ENCODE results near the gene LARP1B. TPM values are rescaled to one million over a fixed set of nuclear protein-coding genes. Genes with fewer than 3 reads are reported as not detected.
A peak's percentile ranks its signal among the peaks of the same experiment; 100 is the strongest.

LARP1B gene
- total RNA-seq, 1 donor = 27.9 TPM

- TF ChIP-seq, protein P1, sequence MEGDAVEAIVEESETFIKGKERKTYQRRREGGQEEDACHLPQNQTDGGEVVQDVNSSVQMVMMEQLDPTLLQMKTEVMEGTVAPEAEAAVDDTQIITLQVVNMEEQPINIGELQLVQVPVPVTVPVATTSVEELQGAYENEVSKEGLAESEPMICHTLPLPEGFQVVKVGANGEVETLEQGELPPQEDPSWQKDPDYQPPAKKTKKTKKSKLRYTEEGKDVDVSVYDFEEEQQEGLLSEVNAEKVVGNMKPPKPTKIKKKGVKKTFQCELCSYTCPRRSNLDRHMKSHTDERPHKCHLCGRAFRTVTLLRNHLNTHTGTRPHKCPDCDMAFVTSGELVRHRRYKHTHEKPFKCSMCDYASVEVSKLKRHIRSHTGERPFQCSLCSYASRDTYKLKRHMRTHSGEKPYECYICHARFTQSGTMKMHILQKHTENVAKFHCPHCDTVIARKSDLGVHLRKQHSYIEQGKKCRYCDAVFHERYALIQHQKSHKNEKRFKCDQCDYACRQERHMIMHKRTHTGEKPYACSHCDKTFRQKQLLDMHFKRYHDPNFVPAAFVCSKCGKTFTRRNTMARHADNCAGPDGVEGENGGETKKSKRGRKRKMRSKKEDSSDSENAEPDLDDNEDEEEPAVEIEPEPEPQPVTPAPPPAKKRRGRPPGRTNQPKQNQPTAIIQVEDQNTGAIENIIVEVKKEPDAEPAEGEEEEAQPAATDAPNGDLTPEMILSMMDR (IDR thresholded peaks at IDR 0.05; ENCODE audit: extremely low read depth, low read depth, low read length) = no peak
- Histone ChIP-seq H4K20me1 (ENCODE audit: insufficient read depth, low read length) (no peaks in the 10 kb centered on the region), H3K27ac (ENCODE audit: low read depth, low read length) (no peak overlapping the region), H3K36me3 (ENCODE audit: insufficient read depth, low read length) (no peaks in the 10 kb centered on the region), H3K9me3 (ENCODE audit: low read depth, low read length) (no peaks in the 10 kb centered on the region), H3K79me2 (ENCODE audit: insufficient read depth, low read length) (no peaks in the 10 kb centered on the region), H2AFZ (ENCODE audit: low read length) (no peak overlapping the region), H3K4me3 (ENCODE audit: insufficient read depth, low read length) (no peak overlapping the region), H3K4me2 (ENCODE audit: insufficient read depth, low read length) (no peak overlapping the region), H3K4me1 (ENCODE audit: insufficient read depth, low read length) (peaks cover 7% of the 10 kb centered on the region), H3K27me3 (ENCODE audit: insufficient read depth, low read length) (no peaks in the 10 kb centered on the region)
- DNase-seq (ENCODE audit: insufficient read length, low spot score, missing footprints) = no peak
These were observed 100.0 kb downstream of the LARP1B start for GRCh38 chr4:128161138-128161537.

- peaks cover 7% of the 10 kb centered on the region for H3K4me1 ChIP-seq (ENCODE audit: insufficient read depth, low read length)
- H3K27me3 ChIP-seq (ENCODE audit: insufficient read depth, low read length) = no peaks in the 10 kb centered on the region
- H3K4me3 ChIP-seq (ENCODE audit: insufficient read depth, low read length) = no peak overlapping the region
- no peaks in the 10 kb centered on the region for H3K36me3 ChIP-seq (ENCODE audit: insufficient read depth, low read length)
- no peak overlapping the region for H3K4me2 ChIP-seq (ENCODE audit: insufficient read depth, low read length)
- H3K79me2 ChIP-seq (ENCODE audit: insufficient read depth, low read length) = no peaks in the 10 kb centered on the region
- no peak for DNase-seq (ENCODE audit: insufficient read length, low spot score, missing footprints)
- peak overlapping the region; percentile 13 for H3K27ac ChIP-seq (ENCODE audit: low read depth, low read length)
- no peaks in the 10 kb centered on the region for H4K20me1 ChIP-seq (ENCODE audit: insufficient read depth, low read length)
- no peak overlapping the region for H2AFZ ChIP-seq (ENCODE audit: low read length)
- TF ChIP-seq, protein P1 (IDR thresholded peaks at IDR 0.05; ENCODE audit: extremely low read depth, low read depth, low read length) = no peak
- no peaks in the 10 kb centered on the region for H3K9me3 ChIP-seq (ENCODE audit: low read depth, low read length)
These were observed 101.3 kb downstream of the LARP1B start for GRCh38 chr4:128162434-128162833.

DNA sequence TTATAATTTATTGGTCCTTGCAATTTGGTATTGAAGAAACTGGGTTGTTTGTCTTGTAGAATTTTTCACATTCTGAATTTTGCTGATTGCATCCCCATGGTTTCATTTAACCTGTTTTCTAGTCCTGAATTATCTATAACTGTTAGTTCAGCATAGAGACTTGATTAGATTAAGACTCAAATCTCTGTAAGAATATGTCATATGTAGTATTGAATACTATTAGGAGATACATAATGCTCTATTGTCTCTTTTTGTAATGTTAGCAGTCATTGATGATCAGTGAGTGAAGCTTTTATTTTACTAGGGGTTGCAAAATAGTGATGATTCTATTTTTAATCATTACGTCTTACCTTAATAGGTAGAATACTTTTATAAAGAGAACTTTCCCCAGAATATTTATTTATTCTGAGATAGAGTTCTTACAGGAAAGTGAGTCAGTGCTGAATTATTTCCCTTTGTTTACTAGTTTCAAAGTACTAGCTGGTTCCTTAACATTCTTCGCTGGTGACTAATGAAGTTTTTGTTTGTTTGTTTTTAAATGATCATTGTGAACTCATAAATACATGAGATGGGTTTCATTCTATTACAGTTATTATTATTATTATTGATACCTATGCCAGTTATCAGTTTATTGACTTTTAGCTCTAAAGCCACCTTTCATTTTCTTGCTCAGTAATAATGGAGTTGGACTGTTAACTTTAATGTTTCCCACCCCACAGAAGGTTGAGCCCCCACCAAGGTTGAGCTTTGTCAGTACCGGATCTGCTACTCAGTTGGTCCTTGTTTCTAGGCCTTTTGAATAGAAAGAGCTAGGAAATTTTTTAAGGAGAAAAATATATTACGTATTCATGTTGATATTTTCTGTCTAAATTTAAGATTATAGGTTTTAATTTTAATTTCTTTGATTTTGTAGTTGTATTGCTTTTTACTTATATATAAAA is 102.3 kb downstream of the LARP1B start:
- no peak overlapping the region for H2AFZ ChIP-seq (ENCODE audit: low read length)
- H3K4me3 ChIP-seq (ENCODE audit: insufficient read depth, low read length) = no peak overlapping the region
- H3K36me3 ChIP-seq (ENCODE audit: insufficient read depth, low read length) = no peaks in the 10 kb centered on the region
- no peak for DNase-seq (ENCODE audit: insufficient read length, low spot score, missing footprints)
- H3K27ac ChIP-seq (ENCODE audit: low read depth, low read length) = no peak overlapping the region
- peaks cover 7% of the 10 kb centered on the region for H3K4me1 ChIP-seq (ENCODE audit: insufficient read depth, low read length)
- no peak overlapping the region for H3K4me2 ChIP-seq (ENCODE audit: insufficient read depth, low read length)
- H4K20me1 ChIP-seq (ENCODE audit: insufficient read depth, low read length) = no peaks in the 10 kb centered on the region
- TF ChIP-seq, protein P1 (IDR thresholded peaks at IDR 0.05; ENCODE audit: extremely low read depth, low read depth, low read length) = no peak
- no peaks in the 10 kb centered on the region for H3K27me3 ChIP-seq (ENCODE audit: insufficient read depth, low read length)
- H3K79me2 ChIP-seq (ENCODE audit: insufficient read depth, low read length) = no peaks in the 10 kb centered on the region
- H3K9me3 ChIP-seq (ENCODE audit: low read depth, low read length) = no peaks in the 10 kb centered on the region

GRCh38 chr4:128166982-128167381 is 105.9 kb downstream of the LARP1B start:
- Histone ChIP-seq H3K27ac (ENCODE audit: low read depth, low read length) (no peak overlapping the region), H3K9me3 (ENCODE audit: low read depth, low read length) (no peaks in the 10 kb centered on the region), H3K4me2 (ENCODE audit: insufficient read depth, low read length) (no peak overlapping the region), H3K27me3 (ENCODE audit: insufficient read depth, low read length) (no peaks in the 10 kb centered on the region), H2AFZ (ENCODE audit: low read length) (no peak overlapping the region), H3K4me1 (ENCODE audit: insufficient read depth, low read length) (peaks cover 5% of the 10 kb centered on the region), H3K36me3 (ENCODE audit: insufficient read depth, low read length) (no peaks in the 10 kb centered on the region), H3K4me3 (ENCODE audit: insufficient read depth, low read length) (no peak overlapping the region), H3K79me2 (ENCODE audit: insufficient read depth, low read length) (no peaks in the 10 kb centered on the region), H4K20me1 (ENCODE audit: insufficient read depth, low read length) (no peaks in the 10 kb centered on the region)
- no peak for DNase-seq (ENCODE audit: insufficient read length, low spot score, missing footprints)
- TF ChIP-seq, protein P1 (IDR thresholded peaks at IDR 0.05; ENCODE audit: extremely low read depth, low read depth, low read length) = no peak
